ENCODE measurements around the gene NMUR2.

Gene NMUR2

DNA sequence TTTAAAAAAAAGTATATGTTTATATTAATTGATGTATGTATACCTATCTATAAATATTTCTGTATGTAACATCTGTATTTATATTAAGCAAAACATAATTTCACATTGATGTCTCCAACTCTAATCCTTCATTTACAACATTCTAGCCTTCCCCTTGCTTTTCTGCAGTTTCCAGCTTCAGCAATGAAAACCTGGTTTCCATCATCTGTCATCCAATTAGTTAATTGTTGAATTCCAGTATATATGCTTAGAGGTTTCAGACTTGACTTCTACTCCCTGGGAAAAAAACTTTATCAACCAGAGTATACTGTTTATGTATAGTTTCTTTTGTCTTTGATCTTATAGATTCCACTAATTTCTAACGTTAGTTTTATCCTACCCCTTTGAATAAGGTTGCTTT, 38.4 kb downstream of the NMUR2 start:
- no peak for DNase-seq

DNA sequence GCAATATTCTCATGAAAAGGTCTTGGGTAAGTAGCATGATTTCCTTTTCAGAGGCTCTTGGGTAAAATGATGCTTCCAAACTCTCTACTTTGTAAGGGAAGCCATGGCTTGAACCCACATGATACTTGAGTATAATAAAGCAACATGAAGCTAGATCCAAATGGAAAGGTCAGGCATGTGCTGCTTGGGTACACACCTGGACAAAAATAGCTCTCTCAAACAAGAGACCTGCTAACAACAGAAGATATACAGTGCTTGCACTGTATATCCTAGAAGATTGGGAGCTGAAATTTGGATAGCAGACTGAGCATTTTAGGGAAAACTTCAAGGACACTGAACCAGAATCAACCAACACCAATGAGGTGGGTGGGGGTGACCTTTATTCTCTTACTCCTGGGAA, 40.2 kb downstream of the NMUR2 start:
- no peak for DNase-seq

DNA sequence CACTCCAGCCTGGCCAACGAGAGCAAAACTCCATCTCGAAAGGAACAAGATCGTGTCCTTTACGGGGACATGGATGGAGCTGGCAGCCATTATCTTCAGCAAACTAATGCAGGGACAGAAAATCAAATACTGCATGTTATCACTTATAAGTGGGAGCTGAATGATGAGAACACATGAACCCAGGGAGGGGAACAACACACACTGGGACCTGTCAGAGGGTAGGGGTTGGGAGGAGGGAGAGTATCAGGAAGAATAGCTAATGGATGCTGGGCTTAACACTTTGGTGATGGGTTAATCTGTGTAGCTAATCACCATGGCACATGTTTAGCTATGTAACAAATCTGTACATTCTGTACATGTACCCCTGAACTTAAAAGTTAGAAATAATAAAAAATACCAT, 40.9 kb downstream of the NMUR2 start:
- no peak for DNase-seq

DNA sequence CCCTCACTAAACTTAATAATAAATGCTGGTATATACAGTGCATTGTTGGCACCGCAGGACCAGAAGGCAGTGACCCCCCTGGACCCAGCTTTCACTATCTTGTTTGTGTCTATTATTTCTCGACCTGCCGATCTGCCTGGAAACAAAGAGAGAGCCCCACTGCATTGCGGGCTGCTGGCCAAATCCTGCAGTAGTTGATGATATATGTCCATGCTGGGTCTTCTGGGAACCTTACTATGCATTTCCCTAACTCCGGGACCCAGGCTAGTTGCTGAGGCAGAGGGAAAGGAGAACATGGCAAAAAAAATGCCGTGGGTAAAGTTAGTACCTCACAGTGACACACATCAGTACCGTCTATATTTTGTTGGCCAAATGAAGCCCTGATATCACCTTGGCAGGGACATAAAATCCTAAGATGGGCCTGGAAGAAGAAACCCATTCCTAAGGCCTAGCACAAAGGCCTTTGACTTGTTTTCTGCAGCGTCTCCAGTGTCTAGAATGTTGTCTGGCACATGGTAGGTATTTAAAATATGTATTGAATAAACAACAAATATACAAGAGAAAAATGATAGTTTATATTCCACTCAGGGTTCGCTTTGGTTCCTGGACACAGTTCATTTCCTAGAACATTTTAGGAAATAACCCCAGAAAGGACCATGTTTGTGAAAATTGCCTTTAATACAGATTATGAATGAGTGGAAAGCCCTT, 46.1 kb downstream of the NMUR2 start:
- no peak for DNase-seq

DNA sequence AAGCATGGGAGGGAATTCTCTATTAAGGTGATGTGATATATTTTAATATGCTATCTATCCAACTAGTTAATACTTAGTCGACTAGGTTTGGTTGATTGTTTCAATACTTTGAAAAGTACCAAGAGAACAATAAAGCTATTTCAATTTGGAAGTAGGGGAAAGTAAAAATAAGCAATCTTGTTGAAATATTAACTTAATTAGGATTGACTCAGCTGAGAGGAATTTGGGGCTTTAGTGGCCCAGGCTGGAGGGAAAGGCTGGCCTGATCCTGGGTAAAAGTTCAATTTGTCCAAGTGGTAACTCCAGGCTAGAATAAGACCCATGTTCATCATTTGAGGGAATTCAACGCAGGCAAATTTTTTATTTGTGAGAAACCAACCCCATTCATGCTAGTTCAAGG, 48.6 kb downstream of the NMUR2 start:
- no peak for DNase-seq

DNA sequence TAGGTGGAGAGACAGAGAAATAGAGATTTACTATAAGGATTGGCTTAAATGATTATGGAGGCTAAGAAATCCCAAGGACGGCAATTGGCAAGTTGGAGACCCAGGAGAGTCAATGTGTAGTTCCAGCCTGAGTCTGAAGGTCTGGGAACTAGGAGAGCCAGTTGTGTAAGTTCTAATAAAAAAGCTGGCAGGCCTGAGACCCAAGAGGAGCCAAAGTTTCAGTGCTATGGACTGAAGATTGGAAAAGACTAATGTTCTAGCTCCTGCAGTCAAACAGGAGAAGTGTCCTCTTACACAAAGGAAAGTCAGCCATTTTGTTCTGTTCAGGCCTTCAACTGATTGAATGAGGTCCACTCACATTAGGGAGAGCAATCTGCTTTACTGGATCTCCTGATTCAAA, 50.0 kb downstream of the NMUR2 start:
- DNase-seq, result no peak

DNA sequence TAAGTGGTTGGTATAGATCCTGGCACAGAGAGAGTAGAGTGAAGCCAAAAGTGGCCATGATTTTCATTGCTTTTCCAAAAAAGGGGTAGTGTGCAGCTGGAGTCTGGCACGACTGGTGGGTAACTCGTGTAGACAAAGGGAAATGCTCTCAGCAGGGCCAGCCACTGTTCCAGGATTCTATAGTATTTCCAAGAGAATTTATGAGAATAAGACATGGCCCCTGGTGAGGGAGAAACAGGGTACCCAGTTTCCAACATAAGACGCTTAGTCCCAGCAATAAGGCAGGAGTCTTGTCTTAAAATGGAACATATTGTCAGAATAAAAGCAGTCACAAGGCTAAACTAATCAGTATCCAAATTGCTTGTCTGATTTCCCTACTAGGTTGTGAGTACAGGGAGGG, 52.1 kb downstream of the NMUR2 start:
- DNase-seq, result no peak

DNA sequence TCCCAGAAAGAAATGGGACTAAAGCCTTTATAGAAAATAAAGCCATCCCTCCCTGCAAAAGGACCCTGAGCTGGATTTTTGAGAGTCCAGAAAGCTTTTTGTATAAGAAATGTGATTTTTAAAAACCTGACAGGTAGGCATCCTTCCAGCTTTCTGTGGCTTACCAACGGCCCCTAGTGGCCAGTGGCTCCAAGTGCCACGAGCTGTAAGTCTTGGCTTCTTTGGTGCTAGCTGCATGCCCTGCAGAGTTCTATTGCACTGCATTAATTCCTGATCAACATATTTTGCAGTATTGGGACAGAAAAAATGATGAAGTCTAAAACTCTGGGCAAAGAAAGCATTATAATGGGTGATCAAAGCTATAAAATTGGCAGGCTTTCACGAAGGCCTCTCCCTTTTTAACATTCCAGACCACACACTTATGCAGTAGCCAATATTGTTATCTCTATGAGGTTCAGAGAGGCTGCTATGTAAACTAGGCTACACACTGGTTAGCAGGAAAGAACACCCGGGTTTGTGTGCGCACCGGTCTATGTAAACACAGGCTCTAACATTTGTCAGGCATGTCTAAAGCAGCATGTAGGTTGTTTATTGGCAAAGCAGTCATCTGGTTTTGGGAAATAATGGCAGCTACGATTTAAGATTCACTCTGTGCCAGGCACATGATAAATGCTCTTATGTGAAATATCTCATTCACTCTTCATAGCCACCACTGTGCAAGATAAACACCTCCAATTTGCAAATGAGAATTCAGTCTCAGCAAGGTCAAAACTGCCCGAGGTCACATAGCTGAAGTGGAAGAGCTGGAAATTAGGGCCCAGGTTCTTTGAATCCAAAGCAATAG, 55.2 kb downstream of the NMUR2 start:
- DNase-seq, result peak in 1 of 2 experiments; percentile 9

All from AML-193 (cell line).